Activated effector memory CD4-positive, alpha-beta T cell treated with Interleukin-2 at 50 U/mL for 16 hours (primary cell): Measurements from ENCODE around the gene DBI.
"Not testable (repeated sequence)": the region's sequence is repeated elsewhere in the genome, so short reads cannot be mapped to it uniquely, and the experiment has no call there.

Source experiments
- DNase-seq: peaks from one replicate; pipeline ENCODE4 v3.0.0-alpha.2; 2020

Gene DBI

GRCh38 chr2:119366161-119366648 lies 572 bp upstream of the DBI start:
- no peak for DNase-seq

GRCh38 chr2:119367472-119368099 lies 809 bp downstream of the DBI start:
- no peak for DNase-seq

- no peak for DNase-seq
Measured at GRCh38 chr2:119369845-119370244, 3.1 kb downstream of the DBI start.

GRCh38 chr2:119371111-119371510 lies 4.3 kb downstream of the DBI start:
- DNase-seq, result no peak

GRCh38 chr2:119372778-119373568 lies 6.2 kb downstream of the DBI start:
- DNase-seq, result no peak

GRCh38 chr2:119373907-119374745 lies 7.3 kb downstream of the DBI start:
- not testable (repeated sequence) for DNase-seq

GRCh38 chr2:119376406-119376805 lies 9.6 kb downstream of the DBI start:
- not testable (repeated sequence) for DNase-seq

GRCh38 chr2:119376810-119377209 lies 10.0 kb downstream of the DBI start:
- no peak for DNase-seq

- DNase-seq, result no peak
Measured at GRCh38 chr2:119377294-119377992, 10.7 kb downstream of the DBI start.

- no peak for DNase-seq
Measured at GRCh38 chr2:119377993-119378345, 11.2 kb downstream of the DBI start.

- DNase-seq, result no peak
Measured at GRCh38 chr2:119378566-119378965, 11.8 kb downstream of the DBI start.

GRCh38 chr2:119383410-119384140 lies 16.8 kb downstream of the DBI start:
- DNase-seq, result no peak

GRCh38 chr2:119384971-119385370 lies 18.2 kb downstream of the DBI start:
- DNase-seq, result no peak

GRCh38 chr2:119385466-119385865 lies 18.7 kb downstream of the DBI start:
- no peak for DNase-seq

GRCh38 chr2:119387381-119388129 lies 20.8 kb downstream of the DBI start:
- DNase-seq, result no peak

- DNase-seq, result no peak
Measured at GRCh38 chr2:119389615-119390306, 23.0 kb downstream of the DBI start.

- no peak for DNase-seq
Measured at GRCh38 chr2:119393971-119394748, 27.4 kb downstream of the DBI start.

- no peak for DNase-seq
Measured at GRCh38 chr2:119397196-119397595, 30.4 kb downstream of the DBI start.

GRCh38 chr2:119402106-119402505 lies 35.3 kb downstream of the DBI start:
- DNase-seq, result no peak
